Stimulated activated CD8-positive, alpha-beta memory T cell treated with anti-CD3 and anti-CD28 coated beads, Interleukin-4, amount 100 ng/mL, for 24 hours (primary cell): Measurements from ENCODE around the gene MRPL32.
"Not testable (repeated sequence)": the region's sequence is repeated elsewhere in the genome, so short reads cannot be mapped to it uniquely, and the experiment has no call there.

Experiments used
- DNase-seq: peaks from one replicate; pipeline ENCODE4 v3.0.0-alpha.2; 2020; ENCODE audit warnings: low read depth

MRPL32 gene

DNA sequence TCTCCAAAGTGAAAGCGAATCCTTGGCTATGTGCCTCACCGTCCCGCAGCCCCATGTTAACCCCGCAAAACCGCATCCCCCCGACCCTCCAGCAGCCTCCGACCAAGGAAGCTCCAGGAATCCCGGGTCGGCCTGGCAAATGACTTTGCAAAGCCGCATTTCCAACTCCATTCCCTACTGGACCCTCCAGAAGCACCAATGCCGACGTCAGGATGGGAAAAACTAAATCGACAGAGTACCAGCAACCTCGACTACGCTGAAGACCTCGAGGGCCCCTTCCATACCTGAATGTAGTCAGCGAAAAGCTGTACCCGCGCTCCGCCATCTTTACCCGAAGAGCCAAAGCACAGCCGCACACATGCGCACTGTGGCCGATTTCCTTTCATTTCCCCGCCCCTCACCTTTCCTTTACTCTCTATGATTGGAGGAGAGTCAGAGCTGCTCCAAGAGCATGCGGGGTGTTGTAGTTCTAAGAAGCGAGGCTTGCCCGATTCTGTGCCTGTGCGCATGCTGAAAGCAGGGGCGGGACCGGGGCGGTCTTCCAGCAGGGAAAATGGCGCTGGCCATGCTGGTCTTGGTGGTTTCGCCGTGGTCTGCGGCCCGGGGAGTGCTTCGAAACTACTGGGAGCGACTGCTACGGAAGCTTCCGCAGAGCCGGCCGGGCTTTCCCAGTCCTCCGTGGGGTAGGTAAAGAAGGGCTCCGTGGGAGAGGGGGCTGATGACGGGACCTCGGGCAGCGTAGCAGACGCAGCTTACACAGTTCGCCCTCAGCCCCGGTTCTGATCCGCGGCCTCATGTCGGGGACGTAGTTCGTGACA, at the start of gene MRPL32, which contains the start of gene PSMA2:
MRPL32 (plus strand) TSS at position 543 of the 818 bp plus-strand sequence; CDS start at position 554, 11 bp downstream.
PSMA2 (minus strand) TSS at position 341 of the 818 bp plus-strand sequence; CDS start at position 325, 16 bp downstream.
- peak; percentile 91 for DNase-seq

DNA sequence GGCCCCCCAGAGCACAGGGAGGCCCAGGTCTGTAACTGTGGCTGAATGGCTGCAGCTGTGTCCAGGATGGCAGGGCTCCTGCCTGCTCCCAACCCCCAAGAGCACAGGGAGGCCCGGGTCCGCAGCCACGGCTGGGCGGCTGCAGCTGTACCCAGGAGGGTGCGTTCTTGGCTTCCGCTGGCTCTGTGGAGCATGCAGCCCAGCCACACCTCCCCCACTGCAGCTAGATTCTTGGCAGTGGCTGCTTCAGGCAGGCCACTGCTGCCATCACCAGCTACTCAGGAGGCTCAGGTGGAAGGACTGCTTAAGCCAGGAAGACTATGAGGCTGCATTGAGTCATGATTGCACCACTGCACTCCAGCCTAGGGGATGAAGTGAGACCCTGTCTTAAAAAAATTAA, 48.2 kb upstream of the MRPL32 start:
- DNase-seq, result no peak

DNA sequence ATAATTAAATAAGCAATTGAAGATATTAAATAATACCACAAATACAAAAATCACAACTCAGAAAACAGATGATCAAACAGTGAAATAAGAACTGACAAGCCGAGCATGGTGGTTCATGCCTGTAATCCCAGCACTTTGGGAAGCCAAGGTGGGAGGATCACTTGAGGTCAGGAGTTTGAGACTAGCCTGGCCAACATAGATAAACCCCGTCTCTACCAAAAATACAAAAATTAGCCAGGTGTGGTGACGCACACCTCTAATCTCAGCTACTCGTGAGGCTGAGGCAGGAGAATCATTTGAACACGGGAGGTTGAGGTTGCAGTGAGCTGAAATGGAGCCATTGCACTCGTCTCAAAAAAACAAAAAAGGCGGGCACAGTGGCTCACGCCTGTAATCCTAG, 47.0 kb upstream of the MRPL32 start:
- DNase-seq, result not testable (repeated sequence)

DNA sequence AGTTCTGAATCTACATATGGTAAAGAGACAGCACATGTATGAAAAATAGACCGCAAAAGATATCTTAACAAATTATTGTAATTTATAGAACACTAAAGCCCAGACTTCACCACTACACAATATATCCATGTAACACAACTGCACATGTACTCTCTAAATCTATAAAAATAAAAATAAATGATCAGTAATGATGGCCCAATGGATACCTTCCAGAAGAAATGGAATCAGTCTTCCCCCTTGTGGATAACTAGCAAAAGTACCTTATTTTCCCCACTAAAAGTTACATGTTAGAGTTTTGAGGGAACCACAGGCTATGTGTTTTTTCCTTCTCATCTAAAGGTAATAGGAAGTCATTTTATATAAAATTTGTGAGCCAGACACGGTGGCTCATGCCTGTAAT, 46.0 kb upstream of the MRPL32 start:
- no peak for DNase-seq

DNA sequence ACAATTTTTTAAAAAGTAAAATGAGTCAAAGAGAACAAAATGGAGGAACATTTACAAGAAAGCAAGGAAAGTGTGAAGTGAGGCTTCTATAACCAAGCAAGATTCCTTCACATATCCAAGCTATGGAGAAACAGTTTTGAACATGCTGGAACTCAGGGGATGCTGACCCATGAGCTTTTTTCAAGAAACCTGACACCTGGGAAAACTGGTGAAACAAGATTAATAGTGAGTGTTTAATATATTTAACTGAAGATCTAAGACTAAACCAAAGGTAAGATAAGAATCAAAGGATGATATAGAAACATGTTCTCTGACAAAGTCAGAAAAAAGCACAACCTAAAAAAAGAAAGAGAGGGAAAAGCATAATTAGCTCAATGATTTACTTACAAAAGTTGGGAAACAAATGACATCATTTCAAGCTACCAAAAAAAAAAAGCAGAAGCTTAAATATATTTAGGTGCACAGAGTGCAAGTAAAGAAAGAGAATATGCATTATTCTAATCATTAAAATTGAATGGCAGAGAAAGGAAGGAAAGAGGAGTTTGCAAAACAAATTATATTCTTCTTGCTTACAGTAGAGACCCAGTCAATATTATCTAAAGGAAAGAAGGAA, 45.2 kb upstream of the MRPL32 start:
- no peak for DNase-seq

DNA sequence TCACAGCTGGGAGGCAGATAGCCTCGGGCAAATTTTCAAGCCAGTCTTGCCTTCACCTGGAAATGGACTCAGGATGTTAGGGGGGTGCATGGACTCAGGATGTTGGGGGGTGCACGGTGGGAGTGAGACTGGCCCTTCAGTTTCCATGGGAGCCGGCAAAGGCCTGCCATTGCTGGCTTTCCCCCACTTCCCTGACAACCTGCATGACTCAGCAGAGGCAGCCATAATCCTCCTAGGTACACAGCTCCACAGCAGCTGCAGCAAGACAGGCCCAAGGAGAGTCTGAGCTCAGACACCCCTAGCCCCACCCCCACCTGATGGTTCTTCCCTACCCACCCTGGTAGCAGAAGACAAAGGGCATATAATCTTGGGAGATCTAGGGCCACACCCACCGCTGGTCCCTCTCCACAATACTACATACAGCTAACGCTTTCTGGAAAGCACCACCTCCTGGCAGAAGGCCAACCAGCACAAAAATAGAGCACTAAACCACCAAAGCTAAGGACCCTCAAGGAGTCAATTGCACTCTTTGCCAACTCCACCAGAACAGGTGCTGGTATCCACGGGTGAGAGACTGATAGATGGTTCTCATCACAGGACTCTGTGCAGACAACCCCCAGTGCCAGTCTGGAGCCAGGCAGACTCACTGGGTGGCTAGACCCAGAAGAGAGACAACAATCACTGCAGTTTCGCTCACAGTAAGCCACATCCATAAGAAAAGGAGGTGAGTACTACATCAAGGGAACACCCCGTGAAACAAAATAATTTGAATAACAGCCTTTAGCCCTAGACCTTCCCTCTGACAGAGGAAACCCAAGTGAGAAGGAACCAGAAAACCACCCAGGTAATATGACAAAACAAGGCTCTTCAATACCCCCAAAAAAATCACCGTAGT, 38.6 kb upstream of the MRPL32 start:
- DNase-seq, result no peak

DNA sequence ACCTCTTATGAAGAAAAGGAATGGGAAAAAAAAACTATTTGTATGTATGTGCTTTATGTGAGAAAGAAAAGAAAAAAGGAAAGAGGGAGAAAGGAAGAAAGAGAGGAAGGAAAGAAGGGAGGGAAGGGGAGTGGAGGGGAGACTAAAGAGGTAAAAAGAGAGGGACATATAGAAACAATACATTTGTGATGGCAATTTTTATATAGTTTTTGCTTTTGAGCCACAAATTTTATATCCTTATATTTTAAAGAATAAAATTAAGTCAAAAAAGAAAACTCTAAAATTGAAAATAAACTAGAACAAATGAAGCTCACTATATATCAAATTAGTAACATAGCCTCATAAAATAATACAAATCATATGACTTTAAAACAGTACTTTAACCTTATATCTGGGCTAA, 31.3 kb upstream of the MRPL32 start:
- no peak for DNase-seq

DNA sequence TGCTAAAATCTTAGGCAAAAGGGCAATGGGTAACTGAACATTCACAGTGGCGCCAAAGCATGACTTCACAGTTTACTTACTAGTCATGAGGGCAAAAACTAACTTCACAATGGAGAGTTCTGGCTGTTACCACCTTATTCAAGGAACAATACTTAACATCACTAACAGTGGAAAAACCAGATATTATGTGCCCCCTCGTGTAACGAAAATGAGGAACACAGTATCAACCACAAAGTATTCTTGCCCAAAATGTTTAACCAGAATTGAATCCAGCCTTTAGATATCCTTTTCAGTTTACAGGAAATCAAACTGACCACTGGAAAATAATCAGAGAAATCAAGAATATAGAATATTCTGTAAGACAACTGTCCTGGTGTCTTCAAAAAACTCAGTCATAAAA, 29.8 kb upstream of the MRPL32 start:
- no peak for DNase-seq

DNA sequence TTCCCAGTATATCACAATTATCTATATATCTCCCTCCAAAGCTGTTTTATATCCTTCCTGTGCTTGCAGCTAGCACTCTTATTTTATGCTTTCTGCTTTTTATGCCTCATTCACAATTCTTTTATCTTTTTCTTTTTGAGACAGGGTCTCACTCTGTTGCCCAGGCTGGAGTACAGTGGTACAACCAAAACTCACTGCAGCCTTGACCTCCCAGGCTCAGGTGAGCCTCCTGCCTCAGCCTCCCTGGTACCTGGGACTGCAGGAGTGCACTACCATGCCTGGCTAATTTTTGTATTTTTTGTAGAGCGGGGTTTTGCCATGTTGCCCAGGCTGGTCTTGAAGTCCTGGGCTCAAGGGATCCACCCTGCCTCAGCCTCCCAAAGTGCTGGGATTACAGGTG, 26.0 kb upstream of the MRPL32 start:
- DNase-seq, result no peak

DNA sequence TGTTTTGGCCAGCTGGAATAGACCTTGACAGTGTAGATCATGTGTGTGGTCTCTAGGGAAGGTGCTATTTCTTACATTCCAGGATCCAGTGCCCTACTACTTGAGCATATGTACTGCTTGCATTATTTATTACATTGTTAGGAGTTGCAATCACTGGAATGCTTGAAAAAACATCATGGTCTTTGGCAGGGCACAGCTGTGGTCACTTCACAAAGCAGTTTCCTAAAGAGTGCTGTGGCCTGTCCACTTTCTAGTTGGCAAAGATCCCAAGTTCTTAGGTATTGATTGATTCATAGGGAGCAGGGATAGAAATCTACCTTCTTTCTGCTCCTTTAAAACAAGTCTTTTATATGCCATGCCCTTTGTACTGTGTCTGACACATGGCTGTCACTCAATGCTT, 24.9 kb upstream of the MRPL32 start:
- no peak for DNase-seq

DNA sequence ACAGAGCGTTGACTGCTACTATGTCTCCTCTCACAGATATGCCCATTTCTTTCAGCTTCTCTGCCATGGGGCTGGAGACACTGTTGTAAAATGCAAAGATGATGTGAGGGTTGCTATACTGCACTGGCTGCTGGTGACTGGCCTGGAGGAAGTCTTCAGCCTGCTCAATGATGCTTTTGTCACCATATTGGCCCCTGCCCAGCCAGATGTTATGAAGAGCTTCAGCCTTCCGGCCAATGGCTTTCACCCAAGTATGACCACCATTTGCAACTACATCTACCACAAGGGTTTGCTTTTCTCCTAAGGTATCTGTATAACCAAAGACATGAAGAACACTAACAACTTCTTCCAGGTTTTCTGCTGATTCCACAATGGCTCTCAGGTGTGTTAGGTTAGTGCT, 21.9 kb upstream of the MRPL32 start:
- DNase-seq, result no peak

DNA sequence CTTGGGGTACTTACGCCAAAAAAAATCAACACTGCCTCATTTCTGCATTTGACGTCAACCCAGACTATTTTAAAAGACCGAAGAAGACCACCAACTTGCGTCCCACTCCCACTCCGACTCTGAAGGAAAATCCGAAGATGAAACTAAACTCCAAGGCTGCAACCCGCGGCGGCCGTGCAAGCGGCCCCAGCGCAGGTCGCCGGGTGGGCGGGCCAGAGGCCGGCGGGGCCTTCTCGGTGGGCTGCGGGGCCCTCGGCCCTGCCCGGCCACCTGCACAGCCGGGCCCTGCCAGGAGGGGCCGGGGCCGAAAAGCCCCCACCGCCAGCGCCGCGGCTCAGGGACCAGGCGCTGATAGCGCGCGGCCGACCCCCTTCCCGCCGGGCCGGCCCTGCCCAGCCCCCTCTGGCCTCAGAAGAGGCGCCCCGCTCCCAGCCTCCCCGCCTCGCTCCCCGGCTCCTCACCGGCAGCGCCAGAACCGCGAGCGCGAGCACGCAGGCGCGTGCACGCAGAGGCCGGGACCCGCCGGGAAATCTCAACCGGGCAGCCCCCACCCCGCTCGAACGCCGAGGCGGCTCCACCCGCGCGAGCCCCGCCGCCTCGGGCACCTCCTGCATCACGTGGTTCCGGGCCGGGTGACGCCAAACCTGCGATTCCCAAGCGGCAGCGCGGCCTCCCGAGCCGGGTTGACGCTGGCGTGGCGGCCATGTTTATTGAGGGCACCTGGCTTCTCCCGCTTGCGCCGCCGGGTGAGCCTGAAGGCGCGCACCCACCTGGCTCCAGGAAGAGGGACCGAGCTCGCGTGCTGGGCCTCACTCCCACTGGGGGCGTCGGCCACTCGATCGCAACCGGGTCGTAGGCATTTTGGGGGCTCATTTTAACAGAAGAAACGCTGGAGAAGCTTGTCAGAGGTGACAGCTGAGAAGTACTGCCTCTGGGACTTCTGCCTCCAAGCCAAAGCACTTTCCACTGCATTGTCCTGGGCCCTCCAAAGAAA, 20.4 kb upstream of the MRPL32 start, which contains the start of gene C7orf25:
C7orf25 (minus strand) TSS at position 617 of the 994 bp plus-strand sequence. CDS start 1,170 bp downstream, outside the sequence.
- peak; percentile 92 for DNase-seq

DNA sequence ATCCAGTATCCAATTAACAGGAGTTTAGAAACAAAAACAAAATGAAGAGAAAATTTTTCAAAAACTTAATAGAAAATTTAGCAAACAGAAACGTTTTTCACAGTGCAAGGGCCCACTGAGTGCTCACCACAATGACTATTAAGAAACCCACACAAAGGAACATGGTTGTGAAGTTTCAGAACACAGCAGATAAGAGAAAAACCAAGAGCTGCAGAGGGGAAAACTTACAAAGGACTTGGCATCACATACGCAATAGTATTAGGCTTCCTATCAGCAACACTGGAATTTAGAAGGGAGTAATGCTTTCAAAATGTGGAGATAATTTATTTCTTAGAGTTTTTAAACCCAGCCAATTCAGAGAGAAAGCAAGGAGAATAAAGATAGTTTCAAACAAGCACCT, 18.6 kb upstream of the MRPL32 start:
- DNase-seq, result no peak

DNA sequence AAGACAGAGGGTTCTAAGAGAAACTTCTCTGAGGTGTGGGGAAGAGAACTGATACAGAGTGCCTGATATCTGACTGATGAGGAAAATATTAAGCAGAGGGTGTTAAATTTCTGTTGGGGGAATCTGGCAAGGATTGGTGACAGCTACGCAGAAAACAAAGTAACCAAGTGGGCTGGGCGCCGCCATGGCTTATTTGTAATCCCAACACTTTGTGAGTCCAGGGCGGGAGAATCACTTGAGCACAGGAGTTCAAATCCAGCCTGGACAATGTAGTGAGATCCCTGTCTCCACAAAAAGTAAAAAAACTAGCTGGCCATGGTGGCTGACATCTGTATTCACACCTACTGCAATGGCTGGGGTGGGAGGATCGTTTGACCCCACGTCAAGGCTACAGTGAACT, 18.2 kb upstream of the MRPL32 start:
- DNase-seq, result no peak

DNA sequence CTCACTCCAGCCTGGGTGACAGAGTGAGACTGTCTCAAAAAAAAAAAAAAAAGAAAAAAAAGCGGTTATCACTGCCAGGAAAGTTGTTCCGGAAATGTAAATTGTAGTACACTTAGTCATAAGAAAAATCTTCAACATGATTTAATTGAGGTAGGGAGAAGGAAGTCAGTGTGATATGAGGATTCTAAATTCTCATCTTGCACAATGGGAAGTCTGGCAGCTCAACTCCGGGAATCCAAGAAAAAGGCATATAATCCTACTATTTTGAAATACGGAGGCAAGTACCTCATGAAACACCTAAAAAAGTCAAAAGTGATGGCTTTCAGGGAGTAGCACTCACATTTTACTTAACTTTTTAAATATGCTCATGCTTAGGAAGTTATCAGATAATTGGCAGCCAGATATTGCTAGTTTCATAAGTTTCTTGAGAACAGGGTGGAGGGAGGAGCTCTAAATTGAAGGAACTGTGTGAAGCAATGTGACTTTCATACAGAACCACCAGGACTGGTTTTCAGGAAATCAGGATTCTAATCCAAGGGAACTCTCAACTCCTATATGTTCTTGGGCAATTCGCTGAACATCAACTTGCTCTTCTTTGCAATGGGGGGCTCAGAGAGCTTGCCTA, 17.6 kb upstream of the MRPL32 start:
- DNase-seq, result no peak

DNA sequence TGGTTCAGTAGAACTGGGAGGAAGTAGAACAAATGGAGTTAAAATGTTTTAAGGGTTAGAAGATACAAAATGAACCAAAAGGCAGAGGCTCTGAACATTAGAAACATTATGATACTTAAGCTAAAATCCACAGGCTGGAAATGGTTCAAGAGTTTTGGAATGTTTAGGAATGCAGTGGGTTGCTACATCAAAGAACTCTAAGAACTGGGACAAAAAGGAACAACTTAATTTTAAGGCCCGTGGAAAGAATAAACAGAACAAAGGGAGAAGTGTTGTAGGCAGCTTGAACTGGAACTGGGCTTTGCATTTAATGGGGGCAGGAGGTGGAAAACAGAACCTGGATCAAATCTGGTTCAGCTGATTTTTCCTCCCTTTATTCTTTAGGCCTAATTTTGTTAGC, 16.8 kb upstream of the MRPL32 start:
- no peak for DNase-seq

DNA sequence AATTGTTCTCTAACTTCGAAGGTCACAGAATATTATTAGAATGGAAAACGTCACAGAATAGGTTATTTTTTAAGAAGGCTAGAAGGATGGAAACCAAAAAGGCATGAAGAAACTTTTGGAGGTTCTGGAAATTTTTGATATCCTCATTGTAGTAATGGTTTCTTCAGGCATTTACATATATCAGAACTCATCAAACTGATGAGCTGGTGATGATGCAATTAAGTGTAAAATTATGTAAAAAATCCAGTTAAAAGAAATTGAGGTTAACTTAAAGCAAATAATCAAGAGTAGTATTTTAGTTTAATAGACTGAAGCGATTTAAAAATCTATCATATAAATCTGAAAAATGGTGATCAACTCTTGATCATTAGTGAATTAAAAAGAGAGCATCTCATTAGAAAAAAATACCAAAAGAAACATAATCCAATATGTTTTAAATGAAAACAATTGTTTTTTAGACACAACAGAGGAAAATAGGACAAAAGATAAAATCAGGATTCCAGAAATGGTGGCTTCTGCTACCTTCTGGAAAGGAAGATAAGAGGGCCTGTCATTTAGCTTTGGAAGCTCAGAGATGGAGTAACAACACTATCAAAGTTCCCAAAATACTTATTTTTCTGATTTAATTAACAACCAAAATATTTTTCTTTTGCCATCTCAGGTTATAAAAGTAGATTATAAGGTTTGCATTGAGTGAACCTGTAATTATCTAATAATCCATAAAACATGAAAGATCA, 10.0 kb upstream of the MRPL32 start:
- DNase-seq, result no peak

DNA sequence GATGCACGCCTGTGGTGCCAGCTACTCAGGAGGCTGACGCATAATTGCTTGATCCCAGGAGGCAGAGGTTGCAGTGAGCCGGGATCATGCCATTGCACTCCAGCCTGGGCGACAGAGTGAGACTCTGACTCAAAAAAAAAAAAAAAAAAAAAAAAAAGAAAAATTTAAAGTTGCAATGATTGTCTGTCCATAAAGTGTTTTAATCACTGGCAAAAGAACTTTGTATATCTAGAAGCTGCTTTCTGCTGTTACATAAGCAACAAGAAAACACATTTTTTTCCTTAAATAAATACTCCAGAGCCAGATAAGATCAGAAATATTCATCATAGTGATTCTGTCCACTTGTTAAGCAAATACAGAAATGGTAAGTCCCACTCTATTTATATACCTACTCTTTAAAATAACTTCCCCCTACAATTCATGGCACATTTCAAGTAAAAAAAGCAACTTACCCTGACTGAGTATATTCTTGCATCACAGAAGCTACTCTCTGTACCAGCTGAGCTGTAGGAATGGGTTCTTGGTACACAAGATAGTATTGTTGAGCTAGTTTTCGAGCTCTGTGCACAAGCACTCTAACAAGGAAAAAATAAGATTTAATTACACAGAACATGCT, 7.8 kb upstream of the MRPL32 start:
- DNase-seq, result no peak

DNA sequence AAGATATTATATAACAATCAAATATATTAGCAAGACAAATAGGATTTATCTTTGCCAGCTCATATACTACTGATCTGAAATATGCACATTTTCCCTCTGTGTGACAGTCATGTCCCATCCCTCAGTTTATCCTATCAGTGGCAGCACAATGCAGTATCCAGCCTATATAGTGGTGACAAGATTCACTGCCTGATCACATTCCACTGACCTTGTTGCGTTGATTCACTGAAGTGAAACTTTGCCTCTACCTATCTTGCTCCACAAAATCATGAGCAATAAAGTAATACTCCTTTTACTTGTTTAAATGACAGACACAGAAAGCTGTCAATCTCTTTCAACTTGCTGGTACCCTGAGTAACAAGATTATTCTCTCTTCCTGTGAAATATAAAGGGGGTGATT, 6.5 kb upstream of the MRPL32 start:
- DNase-seq, result no peak

DNA sequence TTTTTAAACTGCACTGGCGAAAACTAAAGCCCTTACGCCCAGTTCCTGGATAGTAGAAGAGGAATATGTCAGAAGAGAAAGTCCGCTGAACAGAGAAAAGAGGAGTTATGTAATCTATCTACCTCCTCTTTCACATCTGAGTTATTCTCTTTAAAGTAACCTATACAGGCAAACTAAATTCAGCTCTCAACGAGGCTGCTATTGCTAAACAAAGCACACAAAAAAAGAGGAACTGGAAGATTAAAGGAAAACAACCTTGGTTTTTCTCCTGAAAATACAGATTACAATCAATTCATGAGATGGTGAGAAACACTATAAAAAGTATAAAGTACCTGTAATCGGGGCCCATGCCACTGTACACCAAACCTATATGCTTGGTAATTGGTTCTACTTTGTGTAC, 6.0 kb upstream of the MRPL32 start:
- DNase-seq, result no peak
